ENCODE data around the gene F10.

GRCh38 chr13:113096745-113097305 is 25.8 kb upstream of the F10 start:
- TF ChIP-seq CTCF (IDR thresholded peaks at IDR 0.05; ENCODE audit: insufficient read depth, low read length, poor library complexity, severe bottlenecking) (no peak), EZH2phosphoT487 (conservative IDR thresholded peaks at IDR 0.05; ENCODE audit: low read length) (no peak)
